ENCODE data around the gene ERI3.

Gene ERI3

GRCh38 chr1:44316231-44316759 is 38.8 kb downstream of the ERI3 start:
- no peak for DNase-seq (ENCODE audit: low read depth)

DNA sequence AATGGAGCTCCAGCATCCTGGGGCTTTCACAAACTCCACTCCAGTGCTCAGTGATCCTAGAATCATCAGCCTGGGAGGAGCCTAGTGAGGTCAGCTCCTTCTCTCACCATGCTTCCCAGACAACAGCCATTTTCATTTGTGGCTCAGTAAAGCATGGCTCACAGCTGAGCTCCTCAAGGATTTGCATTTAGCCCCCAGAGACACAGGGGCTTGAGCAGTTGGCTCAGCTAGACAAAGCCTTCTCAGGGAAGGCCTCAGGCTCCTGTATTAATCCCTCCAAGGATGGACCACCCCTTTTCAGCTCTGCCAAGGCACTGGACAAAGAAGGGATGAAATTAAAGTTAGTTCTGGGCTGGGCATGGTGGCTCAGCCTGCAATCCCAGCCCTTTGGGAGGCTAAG is 39.5 kb downstream of the ERI3 start:
- no peak for DNase-seq (ENCODE audit: low read depth)

DNA sequence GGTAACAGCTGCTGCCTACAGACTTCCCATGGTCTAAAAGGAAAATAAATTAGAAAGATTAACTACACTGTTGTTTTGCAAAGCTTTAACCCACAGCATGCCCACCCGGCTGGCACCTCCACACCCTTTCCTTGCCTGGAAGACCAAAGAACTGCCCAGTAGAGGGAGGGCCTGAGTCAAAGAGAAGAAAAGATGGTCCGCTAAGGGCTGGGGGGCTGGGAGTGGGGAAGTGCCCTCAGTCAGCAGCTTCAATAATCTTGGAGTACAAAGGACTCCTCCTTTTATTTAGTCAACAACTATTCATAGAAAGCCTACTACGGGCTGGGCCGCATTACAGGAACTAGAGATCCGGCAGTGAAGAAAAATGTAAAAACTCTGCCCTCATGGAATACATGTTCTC is 40.6 kb downstream of the ERI3 start:
- no peak for DNase-seq (ENCODE audit: low read depth)

GRCh38 chr1:44313265-44313918 is 41.7 kb downstream of the ERI3 start:
- DNase-seq (ENCODE audit: low read depth), result no peak

DNA sequence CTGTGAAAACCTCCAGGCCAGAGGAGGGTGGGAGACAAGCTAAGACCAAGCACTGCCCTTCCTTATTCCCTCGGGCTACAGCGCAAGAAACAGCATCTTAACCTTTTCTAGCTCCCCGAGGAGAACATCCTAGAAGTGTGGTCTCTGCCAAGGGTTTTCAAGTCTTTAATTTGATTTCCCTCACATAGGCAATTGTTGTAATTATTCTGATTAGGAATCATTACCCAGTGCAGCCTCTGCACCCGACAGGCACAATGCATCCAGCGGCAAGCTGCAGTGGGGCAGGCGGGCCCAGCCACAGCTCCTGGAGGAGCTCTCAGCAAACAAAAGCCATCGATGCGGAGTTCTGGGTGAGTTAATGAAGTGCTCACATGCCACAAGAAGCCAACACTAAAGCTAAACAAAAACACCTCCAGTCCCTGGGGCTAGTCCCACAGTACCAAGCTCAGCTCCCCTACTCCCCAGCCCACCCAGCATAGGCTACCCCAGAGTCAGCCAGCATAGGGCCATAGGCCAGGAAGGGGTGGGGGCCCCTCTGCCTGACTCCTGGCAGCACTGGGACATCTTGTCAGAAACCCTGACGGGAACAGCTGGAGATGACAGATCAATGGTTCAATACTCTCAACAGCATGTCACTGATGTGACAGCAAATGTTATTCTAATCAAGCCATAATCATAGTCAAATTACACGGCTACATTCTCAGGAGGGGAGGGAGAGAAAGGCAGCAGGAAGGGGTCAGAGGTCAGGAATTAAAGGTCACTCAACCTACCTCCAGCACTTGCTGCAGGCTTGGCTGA is 42.5 kb downstream of the ERI3 start:
- DNase-seq (ENCODE audit: low read depth), result no peak

- DNase-seq (ENCODE audit: low read depth), result no peak
These were observed 45.1 kb downstream of the ERI3 start for GRCh38 chr1:44310006-44310405.

DNA sequence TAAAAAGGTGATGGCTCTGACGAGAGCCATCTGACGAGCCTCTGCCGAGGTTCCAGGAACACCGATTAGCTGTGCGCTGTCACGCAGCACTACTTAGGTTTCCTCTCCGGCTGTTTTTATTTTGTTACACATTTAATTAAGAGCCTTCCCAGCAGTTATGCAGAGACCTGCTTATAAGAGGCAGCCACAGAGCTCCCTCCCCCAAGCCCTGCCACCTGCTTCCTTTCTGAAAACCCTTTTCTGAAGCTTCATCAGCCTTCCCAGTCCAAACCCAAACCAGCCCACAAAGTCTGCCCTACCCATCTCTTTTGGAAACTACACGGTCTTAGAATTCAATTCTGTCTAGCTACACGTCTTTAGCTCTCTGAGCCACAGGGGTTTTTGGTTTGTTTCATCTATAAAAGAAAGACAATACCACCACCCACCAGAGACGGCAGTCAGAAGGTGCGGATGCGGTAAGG is 49.1 kb downstream of the ERI3 start:
- no peak for DNase-seq (ENCODE audit: low read depth)

DNA sequence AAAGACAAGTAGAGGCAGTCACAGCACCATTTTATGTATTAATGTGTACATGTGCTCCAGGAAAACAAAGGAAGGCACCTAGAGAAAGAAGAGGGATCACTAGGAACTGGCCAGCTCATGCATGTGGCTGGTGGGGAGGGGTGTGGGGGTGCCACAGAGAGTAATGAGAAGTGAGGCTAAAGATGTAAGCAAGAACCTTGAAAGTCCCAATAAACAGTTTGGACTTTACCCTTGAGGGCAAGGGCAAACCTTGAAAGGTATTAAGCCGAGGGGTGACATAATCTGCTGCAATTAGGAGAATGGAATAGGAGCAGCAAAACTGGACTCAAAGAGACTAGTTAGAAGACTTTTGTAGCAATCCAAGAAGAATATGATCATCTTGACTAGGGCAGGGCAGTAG is 51.5 kb downstream of the ERI3 start:
- no peak for DNase-seq (ENCODE audit: low read depth)

DNA sequence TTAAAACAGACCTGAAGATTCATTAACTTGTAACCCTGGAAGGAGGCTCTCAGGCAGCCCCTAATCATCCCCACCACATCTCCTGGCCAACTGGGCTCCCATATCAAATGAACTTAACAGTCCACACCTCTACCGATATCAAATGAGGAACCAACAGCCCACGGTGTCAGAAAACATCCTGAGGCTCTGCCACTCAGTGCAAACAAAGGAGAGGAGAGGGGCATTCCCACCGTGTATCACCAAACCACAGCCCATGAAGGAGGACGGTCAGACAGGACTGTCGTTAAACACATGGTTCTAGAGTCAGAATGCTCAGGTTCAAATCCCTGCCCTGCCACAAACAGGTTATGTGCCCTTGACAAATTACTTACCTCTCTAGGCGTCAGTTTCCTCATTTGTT is 52.5 kb downstream of the ERI3 start:
- no peak for DNase-seq (ENCODE audit: low read depth)

GRCh38 chr1:44301442-44301841 is 53.6 kb downstream of the ERI3 start:
- no peak for DNase-seq (ENCODE audit: low read depth)

- DNase-seq (ENCODE audit: low read depth), result no peak
These were observed 54.2 kb downstream of the ERI3 start for GRCh38 chr1:44300852-44301251.

DNA sequence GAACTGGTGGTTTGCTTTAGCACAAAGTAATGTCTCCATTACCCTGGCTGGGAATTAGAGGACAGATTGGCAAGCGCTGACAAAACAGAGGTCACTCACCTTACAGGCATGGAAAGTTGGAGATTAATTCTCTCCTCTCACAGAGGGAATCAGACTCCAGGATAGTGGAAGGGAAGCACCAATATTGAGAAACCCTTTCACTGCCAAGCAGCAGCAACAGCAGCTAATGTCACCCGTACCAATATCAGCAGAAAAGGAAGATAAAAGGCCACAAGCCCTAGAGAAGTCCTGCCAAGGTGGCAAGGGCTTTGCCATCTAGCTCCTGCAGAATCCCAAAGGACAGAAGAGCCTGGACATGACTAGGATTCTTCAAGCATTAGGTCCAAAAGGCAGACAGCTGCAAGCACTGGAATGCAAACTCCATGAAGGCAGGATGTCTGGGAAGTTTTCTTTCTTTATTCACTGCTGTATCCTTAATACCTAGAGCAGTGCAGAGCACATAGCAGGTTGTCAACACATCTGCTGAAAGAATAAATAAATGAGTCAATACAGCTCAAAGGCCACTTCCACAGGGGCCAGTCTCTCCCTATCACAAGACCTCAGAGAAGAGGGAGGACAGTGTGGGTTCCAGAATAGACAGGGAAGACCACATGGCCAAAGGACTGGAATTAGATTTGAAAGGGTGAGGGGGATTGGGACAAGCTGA is 57.2 kb downstream of the ERI3 start:
- DNase-seq (ENCODE audit: low read depth), result no peak

DNA sequence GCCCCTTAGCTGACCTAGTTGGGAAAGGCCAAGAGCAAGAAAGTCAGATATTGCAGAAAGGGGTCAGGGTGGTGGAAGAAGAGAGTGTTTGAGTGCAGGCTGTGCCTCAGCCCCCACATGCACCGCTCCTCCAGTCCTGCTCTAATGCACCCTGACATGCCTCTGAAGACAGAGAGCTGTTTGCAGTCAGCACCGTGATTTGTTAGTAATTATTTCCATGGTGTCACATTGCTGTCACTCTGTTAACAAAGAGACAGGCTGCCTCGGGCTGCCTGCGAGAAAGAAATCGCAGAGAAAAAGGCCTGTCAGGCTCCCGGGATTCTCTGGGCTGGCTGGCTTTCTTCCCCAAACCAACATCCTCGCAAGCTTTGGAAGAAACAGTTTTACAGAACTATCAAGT is 58.3 kb downstream of the ERI3 start:
- DNase-seq (ENCODE audit: low read depth), result no peak

DNA sequence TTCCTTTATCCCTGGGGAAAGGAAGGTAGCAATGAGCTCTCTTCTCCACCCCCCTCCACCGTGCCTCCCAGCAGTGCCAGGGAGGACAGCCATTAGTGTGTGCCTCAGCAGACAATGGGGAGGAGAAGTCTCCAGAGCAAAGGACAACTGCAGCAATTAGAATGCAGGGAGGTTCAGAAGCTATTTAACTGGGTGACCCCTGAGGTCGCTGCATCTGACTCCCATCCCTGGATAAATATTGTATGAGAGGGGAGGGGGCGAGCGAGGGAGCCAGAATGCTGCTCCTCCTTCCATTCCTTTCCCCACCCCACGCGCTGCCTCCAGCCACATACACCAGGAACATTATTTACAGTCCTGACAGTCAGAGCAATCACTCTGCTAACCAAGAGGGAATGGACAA is 59.0 kb downstream of the ERI3 start:
- DNase-seq (ENCODE audit: low read depth), result no peak

DNA sequence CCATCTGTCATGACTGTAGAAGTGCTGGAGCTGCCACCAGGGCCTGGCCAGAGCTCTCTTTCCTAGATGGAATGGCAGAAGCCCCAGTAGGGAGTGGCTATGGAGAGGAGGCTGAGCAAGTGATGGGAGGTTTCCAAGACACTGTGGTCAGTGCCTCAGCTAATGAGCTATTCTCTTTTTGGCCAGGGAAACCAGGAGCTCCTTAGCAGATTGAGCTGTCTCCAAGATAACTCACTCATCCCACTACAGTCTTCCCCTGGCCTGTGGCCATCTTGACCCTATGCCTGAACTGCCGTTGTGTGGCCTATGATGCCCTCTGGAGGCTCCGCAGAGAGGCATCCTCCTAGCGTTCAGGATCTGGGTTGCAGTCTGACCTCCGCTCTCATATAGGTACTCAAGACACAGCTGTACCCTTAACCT is 60.5 kb downstream of the ERI3 start:
- no peak for DNase-seq (ENCODE audit: low read depth)

DNA sequence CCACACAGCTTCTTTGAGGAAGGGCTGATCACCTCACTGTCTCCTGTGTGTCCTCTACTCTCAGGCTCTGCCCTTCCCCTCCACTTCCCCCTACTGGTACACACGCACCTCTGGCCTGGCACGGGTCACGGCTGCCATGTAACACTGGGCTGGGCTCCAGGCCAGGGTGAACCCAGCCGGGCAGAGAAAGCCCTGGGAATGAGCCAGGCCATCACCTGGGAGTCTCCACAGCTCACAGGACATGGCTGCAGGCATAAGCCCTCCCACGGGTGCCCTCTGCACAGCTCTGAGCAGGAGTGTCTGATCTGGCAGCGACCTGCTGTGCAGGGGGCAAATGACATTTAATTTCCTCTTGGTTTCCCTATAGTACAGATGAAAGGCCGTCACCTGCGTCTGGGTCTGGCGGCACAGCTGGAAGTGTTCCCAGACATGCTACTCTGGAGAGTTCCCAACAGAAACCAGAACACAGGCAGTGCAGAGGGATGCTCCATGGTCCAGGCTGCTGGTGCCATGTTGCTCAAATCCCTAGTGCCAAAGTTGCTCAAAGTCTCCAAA is 61.2 kb downstream of the ERI3 start:
- DNase-seq (ENCODE audit: low read depth), result no peak

- no peak for DNase-seq (ENCODE audit: low read depth)
These were observed 62.4 kb downstream of the ERI3 start for GRCh38 chr1:44292651-44293050.

- DNase-seq (ENCODE audit: low read depth), result no peak
These were observed 64.6 kb downstream of the ERI3 start for GRCh38 chr1:44290250-44291094.

GRCh38 chr1:44289530-44289929 is 65.5 kb downstream of the ERI3 start:
- no peak for DNase-seq (ENCODE audit: low read depth)

DNA sequence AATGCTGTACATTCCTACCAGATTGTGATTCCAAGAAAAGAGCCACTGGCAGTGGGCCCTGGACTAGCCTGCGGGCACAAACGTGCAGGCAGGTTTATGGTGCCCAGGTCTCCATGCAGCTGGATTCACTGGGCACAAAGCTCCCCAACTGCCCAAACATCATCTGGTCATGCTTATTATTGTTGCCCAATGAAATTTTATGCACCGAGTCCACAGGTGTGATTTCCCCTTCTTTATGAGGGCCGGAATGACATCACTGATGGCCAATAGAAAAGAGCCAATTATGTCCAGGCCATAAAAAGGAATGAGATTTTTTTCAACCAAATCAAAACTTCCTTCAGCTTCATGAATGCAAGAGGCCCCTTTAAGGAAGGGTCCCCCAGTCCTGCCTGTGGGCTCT is 66.2 kb downstream of the ERI3 start:
- DNase-seq (ENCODE audit: low read depth), result no peak

DNA sequence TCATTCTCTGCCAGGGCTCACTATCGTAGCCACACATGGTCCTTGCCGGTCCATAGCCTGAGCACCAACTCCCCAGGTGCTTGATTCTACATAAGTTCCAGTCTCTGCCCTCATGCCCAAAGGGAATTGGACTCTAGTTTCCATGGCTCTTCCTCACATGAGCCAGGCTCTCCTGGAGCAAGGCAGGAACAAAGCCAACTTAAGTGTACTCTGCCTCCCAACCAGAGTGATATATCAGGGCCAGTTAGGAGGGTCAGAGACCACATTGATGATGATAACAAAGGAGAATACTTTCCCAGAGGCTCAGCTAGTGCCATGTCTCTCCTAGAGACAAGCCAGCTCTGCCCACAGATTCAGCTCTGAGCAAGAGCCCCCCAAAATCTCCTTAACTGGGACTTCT is 70.9 kb downstream of the ERI3 start:
- DNase-seq (ENCODE audit: low read depth), result no peak

Data from T follicular helper cell (primary cell).